Measurements from ENCODE around the gene TBCK.

TBCK gene

DNA sequence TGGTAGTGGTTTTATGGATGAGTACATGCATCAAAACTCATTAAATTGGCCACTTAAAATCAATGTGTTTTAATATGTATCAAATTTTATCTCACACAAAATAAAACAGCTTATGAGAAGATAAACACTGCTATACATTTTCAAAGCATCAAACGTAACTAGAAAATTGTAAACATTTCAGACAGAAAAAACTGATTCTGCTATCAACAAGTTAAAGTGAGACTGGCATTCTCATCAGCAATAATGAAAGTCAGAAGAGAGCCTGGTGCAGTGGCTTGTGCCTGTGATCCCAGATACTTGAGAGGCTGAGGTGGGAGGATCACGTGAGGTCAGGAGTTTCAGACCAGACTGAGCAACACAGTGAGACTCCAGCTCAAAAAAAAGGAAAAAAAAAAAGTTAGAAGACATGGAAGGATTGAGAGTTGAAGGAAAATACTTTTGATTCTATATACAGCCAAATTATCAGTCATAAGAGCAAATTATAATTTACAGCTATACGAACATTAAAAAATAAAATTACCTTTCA is 2.9 kb downstream of the TBCK start:
- Histone ChIP-seq H3K9ac (ENCODE audit: low read depth, low read length) (no peak overlapping the region), H3K4me1 (ENCODE audit: insufficient read depth, low read length) (peaks cover 7% of the 10 kb centered on the region), H3K36me3 (ENCODE audit: insufficient read depth, low read length) (no peaks in the 10 kb centered on the region), H3K9me3 (ENCODE audit: control insufficient read depth, insufficient read depth, low read length) (no peaks in the 10 kb centered on the region)

DNA sequence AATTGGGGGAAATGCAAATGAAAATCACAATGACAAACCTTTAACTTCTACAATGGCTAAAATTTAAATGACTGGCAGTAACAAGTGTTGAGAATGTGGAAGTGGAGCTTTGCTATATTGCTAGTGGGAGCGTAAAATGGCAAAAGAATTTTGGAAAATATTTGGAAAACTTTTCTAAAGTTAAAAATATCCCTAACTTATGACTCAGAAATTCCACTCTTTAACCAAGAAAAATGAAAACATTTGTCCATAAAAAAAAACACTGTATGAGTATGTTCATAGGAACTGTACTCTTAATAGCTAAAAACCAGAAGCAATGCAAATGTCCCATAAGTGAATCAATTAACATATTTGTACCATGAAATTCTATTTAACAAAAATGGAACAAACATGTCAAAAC is 3.6 kb downstream of the TBCK start:
- Histone ChIP-seq H3K9me3 (ENCODE audit: control insufficient read depth, insufficient read depth, low read length) (no peaks in the 10 kb centered on the region), H3K4me1 (ENCODE audit: insufficient read depth, low read length) (peaks cover 2% of the 10 kb centered on the region)

GRCh38 chr4:106306561-106306960 is 9.4 kb downstream of the TBCK start:
- Histone ChIP-seq H3K36me3 (ENCODE audit: insufficient read depth, low read length) (no peaks in the 10 kb centered on the region; the same call in 1 of the 2 replicates), H3K4me1 (ENCODE audit: insufficient read depth, low read length) (peaks cover 22% of the 10 kb centered on the region), H3K9me3 (ENCODE audit: control insufficient read depth, insufficient read depth, low read length) (no peaks in the 10 kb centered on the region), H3K9ac (ENCODE audit: low read depth, low read length) (no peak overlapping the region)

More for the DNA sequence above, 3.6 kb downstream of the TBCK start:
- Histone ChIP-seq H3K9ac (ENCODE audit: low read depth, low read length) (no peak overlapping the region), H3K36me3 (ENCODE audit: insufficient read depth, low read length) (no peaks in the 10 kb centered on the region)

GRCh38 chr4:106305435-106306055 is 10.5 kb downstream of the TBCK start:
- H3K9ac ChIP-seq (ENCODE audit: low read depth, low read length) = no peak overlapping the region
- H3K9me3 ChIP-seq (ENCODE audit: control insufficient read depth, insufficient read depth, low read length) = no peaks in the 10 kb centered on the region
- H3K4me1 ChIP-seq (ENCODE audit: insufficient read depth, low read length) = peaks cover 26% of the 10 kb centered on the region
- H3K36me3 ChIP-seq (ENCODE audit: insufficient read depth, low read length) = no peaks in the 10 kb centered on the region; the same call in 1 of the 2 replicates

DNA sequence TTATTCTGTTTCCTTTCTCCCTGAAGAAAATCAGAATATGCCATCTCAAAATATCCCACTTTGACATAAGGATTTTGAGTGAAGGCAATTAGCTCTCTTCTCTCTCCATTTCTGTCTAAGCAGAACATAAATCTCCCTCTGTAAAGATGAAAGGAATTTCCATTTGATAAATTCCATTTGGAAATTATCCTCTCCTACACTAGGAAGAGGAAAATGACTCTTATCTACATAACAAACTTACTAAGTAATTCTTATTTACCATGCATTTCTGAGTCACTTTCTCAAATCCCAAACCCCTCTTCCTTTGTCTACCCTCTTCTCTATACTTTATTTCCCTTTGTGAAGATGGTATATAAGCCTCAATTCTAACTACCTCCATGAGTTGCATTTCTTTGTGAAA is 11.4 kb downstream of the TBCK start:
- no peaks in the 10 kb centered on the region for H3K9me3 ChIP-seq (ENCODE audit: control insufficient read depth, insufficient read depth, low read length)
- H3K4me1 ChIP-seq (ENCODE audit: insufficient read depth, low read length) = peaks cover 26% of the 10 kb centered on the region
- no peaks in the 10 kb centered on the region; the same call in 1 of the 2 replicates for H3K36me3 ChIP-seq (ENCODE audit: insufficient read depth, low read length)

GRCh38 chr4:106303548-106304281 is 12.3 kb downstream of the TBCK start:
- no peaks in the 10 kb centered on the region for H3K9me3 ChIP-seq (ENCODE audit: control insufficient read depth, insufficient read depth, low read length)
- no peaks in the 10 kb centered on the region; the same call in 1 of the 2 replicates for H3K36me3 ChIP-seq (ENCODE audit: insufficient read depth, low read length)
- no peak overlapping the region for H3K9ac ChIP-seq (ENCODE audit: low read depth, low read length)
- peaks cover 26% of the 10 kb centered on the region for H3K4me1 ChIP-seq (ENCODE audit: insufficient read depth, low read length)

More for the DNA sequence above, 11.4 kb downstream of the TBCK start:
- H3K9ac ChIP-seq (ENCODE audit: low read depth, low read length) = no peak overlapping the region

- peaks cover 26% of the 10 kb centered on the region for H3K4me1 ChIP-seq (ENCODE audit: insufficient read depth, low read length)
- no peak overlapping the region for H3K9ac ChIP-seq (ENCODE audit: low read depth, low read length)
- H3K9me3 ChIP-seq (ENCODE audit: control insufficient read depth, insufficient read depth, low read length) = no peaks in the 10 kb centered on the region
- no peaks in the 10 kb centered on the region; the same call in 1 of the 2 replicates for H3K36me3 ChIP-seq (ENCODE audit: insufficient read depth, low read length)
Measured at GRCh38 chr4:106302062-106302438, 14.0 kb downstream of the TBCK start.

- Histone ChIP-seq H3K36me3 (ENCODE audit: insufficient read depth, low read length) (no peaks in the 10 kb centered on the region; the same call in 1 of the 2 replicates), H3K4me1 (ENCODE audit: insufficient read depth, low read length) (peaks cover 26% of the 10 kb centered on the region)
Measured at GRCh38 chr4:106301393-106302061, 14.5 kb downstream of the TBCK start.

GRCh38 chr4:106299977-106300376 is 16.0 kb downstream of the TBCK start:
- Histone ChIP-seq H3K4me1 (ENCODE audit: insufficient read depth, low read length) (peaks cover 28% of the 10 kb centered on the region), H3K9ac (ENCODE audit: low read depth, low read length) (no peak overlapping the region), H3K36me3 (ENCODE audit: insufficient read depth, low read length) (no peaks in the 10 kb centered on the region; the same call in 1 of the 2 replicates), H3K9me3 (ENCODE audit: control insufficient read depth, insufficient read depth, low read length) (no peaks in the 10 kb centered on the region)

More at GRCh38 chr4:106301393-106302061, 14.5 kb downstream of the TBCK start:
- Histone ChIP-seq H3K9me3 (ENCODE audit: control insufficient read depth, insufficient read depth, low read length) (no peaks in the 10 kb centered on the region), H3K9ac (ENCODE audit: low read depth, low read length) (no peak overlapping the region)

DNA sequence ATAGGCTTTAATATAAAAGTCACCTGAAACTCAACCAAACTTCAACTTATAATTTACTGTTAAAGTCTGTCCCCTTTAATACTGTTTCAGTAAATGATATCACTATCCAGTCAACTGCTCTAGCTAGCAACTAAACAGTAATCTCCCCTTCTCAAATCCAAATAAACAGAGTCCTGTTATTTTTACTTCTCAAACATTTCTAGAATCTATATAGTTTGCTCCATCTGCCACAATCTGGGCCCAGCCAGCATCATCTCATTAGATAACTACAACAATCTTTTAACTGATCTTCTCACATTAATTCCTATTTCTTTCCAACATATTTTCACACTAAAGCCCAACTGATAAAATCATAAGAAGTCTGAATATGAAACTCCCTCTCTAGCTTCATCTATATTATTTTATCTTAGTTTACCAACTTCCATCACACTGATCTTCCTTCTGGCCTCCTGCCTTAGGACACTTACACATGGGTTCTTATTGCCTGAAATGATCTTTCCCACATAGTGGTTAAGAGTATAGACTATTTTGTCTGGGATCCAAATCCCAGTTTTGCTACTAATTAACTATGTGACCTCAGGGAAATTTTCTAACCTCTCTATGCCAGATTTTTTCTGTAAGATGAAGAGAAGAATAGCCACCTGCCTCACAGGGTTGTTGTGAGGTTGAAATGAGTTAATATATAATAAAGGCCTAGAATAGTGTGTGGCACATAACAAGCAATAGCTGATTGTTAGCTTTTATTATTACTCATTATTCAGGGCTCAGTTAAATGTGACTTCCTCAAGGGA is 18.6 kb downstream of the TBCK start:
- peaks cover 10% of the 10 kb centered on the region; the same call in 1 of the 2 replicates for H3K4me1 ChIP-seq (ENCODE audit: insufficient read depth, low read length)
- no peaks in the 10 kb centered on the region; the same call in 1 of the 2 replicates for H3K36me3 ChIP-seq (ENCODE audit: insufficient read depth, low read length)
- H3K9ac ChIP-seq (ENCODE audit: low read depth, low read length) = no peak overlapping the region; the same call in 1 of the 2 replicates
- H3K9me3 ChIP-seq (ENCODE audit: control insufficient read depth, insufficient read depth, low read length) = no peaks in the 10 kb centered on the region

- Histone ChIP-seq H3K9me3 (ENCODE audit: control insufficient read depth, insufficient read depth, low read length) (no peaks in the 10 kb centered on the region), H3K36me3 (ENCODE audit: insufficient read depth, low read length) (no peaks in the 10 kb centered on the region), H3K4me1 (ENCODE audit: insufficient read depth, low read length) (peaks cover 3% of the 10 kb centered on the region; the same call in 1 of the 2 replicates), H3K9ac (ENCODE audit: low read depth, low read length) (no peak overlapping the region)
Measured at GRCh38 chr4:106294062-106294461, 21.9 kb downstream of the TBCK start.

DNA sequence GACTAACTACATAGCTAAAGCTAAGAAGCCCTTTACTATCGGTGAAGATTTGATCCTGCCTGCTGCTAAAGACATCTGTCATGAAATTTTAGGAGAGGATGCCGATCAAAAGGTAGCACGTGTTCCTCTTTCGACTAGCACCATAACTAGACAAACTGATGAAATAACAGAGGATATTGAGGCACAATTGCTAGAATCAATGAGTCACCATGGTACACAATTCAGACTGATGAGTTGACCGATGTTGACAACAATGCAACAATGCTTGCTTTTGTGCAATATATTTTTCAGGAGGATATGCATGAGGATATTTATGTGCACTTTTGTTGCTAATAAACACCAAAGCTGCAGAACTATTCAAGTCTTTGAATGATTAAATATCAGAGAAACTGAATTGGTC is 24.3 kb downstream of the TBCK start:
- peaks cover 7% of the 10 kb centered on the region; the same call in 1 of the 2 replicates for H3K4me1 ChIP-seq (ENCODE audit: insufficient read depth, low read length)
- no peaks in the 10 kb centered on the region for H3K9me3 ChIP-seq (ENCODE audit: control insufficient read depth, insufficient read depth, low read length)
- H3K36me3 ChIP-seq (ENCODE audit: insufficient read depth, low read length) = no peaks in the 10 kb centered on the region
- H3K9ac ChIP-seq (ENCODE audit: low read depth, low read length) = no peak overlapping the region

DNA sequence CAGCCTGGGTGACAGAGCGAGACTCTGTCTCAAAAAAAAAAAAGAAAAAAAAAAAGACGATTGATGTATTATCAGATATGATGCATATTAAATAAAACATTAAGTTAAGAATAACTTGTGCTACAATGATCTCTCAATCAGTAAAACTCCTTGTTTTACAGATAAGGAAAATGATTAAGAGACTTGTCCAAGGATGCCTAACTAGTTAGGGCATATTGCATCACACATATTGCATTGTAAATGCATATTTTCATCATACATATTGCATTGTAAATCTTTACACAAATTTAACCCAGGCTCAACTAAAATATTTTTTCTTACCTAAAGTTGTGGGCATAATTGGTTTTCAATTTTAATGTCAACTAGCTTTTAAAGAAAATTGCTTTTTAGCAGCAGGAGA is 26.3 kb downstream of the TBCK start:
- no peaks in the 10 kb centered on the region for H3K9me3 ChIP-seq (ENCODE audit: control insufficient read depth, insufficient read depth, low read length)
- no peaks in the 10 kb centered on the region for H3K36me3 ChIP-seq (ENCODE audit: insufficient read depth, low read length)
- H3K9ac ChIP-seq (ENCODE audit: low read depth, low read length) = no peak overlapping the region
- 0 out of 2 replicates have a peak, but pooled peaks cover 4% of the 10 kb centered on the region for H3K4me1 ChIP-seq (ENCODE audit: insufficient read depth, low read length)
